ENCODE measurements around the gene SLC8A1. TPM values are rescaled to one million over a fixed set of nuclear protein-coding genes. Genes with fewer than 3 reads are reported as not detected.

The SLC8A1 gene
- total RNA-seq, 1 donor from 2014 or later: 9.6 TPM

DNA sequence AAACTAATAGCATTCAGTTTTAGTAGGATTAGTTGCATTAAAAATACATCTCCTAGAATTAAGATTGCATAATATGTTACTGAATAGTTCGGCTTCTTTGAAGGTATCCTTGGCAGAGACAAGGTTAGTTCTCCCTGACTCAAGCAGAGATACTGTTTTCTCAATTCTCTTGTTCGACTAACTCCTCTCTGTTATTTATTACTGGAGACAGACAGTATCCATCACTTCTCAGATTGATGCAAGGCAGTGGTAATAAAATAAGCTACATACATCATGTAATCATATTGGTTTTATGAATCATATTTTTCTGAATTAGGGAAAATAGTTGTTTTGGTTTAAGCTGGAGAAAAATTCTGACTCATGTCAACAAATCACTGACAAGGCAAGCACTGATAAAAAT, 134.8 kb downstream of the SLC8A1 start:
- Histone ChIP-seq H3K4me1 (peaks cover 19% of the 10 kb centered on the region), H3K79me2 (ENCODE audit: low read depth) (no peaks in the 10 kb centered on the region), H2AFZ (replicated peaks) (no peak overlapping the region), H3K9me3 (ENCODE audit: low read depth) (peaks cover 15% of the 10 kb centered on the region), H3K9ac (no peak overlapping the region), H3F3A (ENCODE audit: low read depth) (no peaks in the 10 kb centered on the region), H3K27ac (no peak overlapping the region), H3K36me3 (peaks cover 6% of the 10 kb centered on the region), H3K4me3 (no peak overlapping the region), H3K27me3 (no peaks in the 10 kb centered on the region), H4K20me1 (ENCODE audit: low read depth) (no peaks in the 10 kb centered on the region), H3K4me2 (no peak overlapping the region)
- TF ChIP-seq EZH2phosphoT487 (IDR thresholded peaks at IDR 0.05): no peak
- H3K27me3 Mint-ChIP-seq (ENCODE audit: insufficient read depth, low read depth): no peaks in the 10 kb centered on the region
- DNase-seq (ENCODE audit: low spot score): no peak
- H3K9me3 Mint-ChIP-seq: peaks cover 13% of the 10 kb centered on the region
- H3K4me1 Mint-ChIP-seq: peaks cover 7% of the 10 kb centered on the region
- H3K36me3 Mint-ChIP-seq: no peaks in the 10 kb centered on the region
- no peak overlapping the region for H3K4me3 Mint-ChIP-seq
- H3K27ac Mint-ChIP-seq: no peak overlapping the region

DNA sequence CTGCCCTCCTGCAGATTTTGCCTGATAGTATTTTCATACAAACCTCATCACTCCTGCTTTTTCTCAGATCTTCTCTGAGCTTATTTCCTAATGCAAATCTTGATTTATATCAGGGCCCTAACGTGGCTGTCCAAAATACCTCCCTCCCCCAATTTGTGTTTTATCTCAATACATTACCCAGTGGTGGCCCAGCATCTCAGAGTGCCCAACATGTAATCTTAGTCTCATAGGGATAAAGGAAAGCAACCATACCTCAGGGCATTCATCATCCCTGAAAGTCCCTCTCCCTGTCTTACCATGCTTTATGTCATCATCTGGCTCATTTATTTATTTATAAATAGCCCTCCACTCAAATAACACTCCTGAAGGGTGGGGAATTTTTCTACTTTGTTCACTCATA, 135.3 kb downstream of the SLC8A1 start:
- H3K4me1 ChIP-seq: peaks cover 19% of the 10 kb centered on the region
- H4K20me1 ChIP-seq (ENCODE audit: low read depth): no peaks in the 10 kb centered on the region
- H3K36me3 Mint-ChIP-seq: no peaks in the 10 kb centered on the region
- peaks cover 7% of the 10 kb centered on the region for H3K4me1 Mint-ChIP-seq
- no peaks in the 10 kb centered on the region for H3K27me3 ChIP-seq
- H3K27ac ChIP-seq: no peak overlapping the region
- peaks cover 6% of the 10 kb centered on the region for H3K36me3 ChIP-seq
- TF ChIP-seq EZH2phosphoT487 (IDR thresholded peaks at IDR 0.05): no peak
- TF ChIP-seq EZH2 (IDR thresholded peaks at IDR 0.05): no peak
- TF ChIP-seq, protein P1, sequence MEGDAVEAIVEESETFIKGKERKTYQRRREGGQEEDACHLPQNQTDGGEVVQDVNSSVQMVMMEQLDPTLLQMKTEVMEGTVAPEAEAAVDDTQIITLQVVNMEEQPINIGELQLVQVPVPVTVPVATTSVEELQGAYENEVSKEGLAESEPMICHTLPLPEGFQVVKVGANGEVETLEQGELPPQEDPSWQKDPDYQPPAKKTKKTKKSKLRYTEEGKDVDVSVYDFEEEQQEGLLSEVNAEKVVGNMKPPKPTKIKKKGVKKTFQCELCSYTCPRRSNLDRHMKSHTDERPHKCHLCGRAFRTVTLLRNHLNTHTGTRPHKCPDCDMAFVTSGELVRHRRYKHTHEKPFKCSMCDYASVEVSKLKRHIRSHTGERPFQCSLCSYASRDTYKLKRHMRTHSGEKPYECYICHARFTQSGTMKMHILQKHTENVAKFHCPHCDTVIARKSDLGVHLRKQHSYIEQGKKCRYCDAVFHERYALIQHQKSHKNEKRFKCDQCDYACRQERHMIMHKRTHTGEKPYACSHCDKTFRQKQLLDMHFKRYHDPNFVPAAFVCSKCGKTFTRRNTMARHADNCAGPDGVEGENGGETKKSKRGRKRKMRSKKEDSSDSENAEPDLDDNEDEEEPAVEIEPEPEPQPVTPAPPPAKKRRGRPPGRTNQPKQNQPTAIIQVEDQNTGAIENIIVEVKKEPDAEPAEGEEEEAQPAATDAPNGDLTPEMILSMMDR (IDR thresholded peaks at IDR 0.05): no peak
- no peak for DNase-seq (ENCODE audit: low spot score)
- H3K27ac Mint-ChIP-seq: no peak overlapping the region
- no peak overlapping the region for H3K4me3 Mint-ChIP-seq
- no peak overlapping the region for H2AFZ ChIP-seq (replicated peaks)
- H3K9ac ChIP-seq: no peak overlapping the region
- H3K27me3 Mint-ChIP-seq (ENCODE audit: insufficient read depth, low read depth): no peaks in the 10 kb centered on the region
- no peak overlapping the region for H3K4me3 ChIP-seq
- H3K9me3 ChIP-seq (ENCODE audit: low read depth): peaks cover 15% of the 10 kb centered on the region
- H3F3A ChIP-seq (ENCODE audit: low read depth): no peaks in the 10 kb centered on the region
- H3K79me2 ChIP-seq (ENCODE audit: low read depth): no peaks in the 10 kb centered on the region
- H3K9me3 Mint-ChIP-seq: peaks cover 13% of the 10 kb centered on the region
- no peak overlapping the region for H3K4me2 ChIP-seq

DNA sequence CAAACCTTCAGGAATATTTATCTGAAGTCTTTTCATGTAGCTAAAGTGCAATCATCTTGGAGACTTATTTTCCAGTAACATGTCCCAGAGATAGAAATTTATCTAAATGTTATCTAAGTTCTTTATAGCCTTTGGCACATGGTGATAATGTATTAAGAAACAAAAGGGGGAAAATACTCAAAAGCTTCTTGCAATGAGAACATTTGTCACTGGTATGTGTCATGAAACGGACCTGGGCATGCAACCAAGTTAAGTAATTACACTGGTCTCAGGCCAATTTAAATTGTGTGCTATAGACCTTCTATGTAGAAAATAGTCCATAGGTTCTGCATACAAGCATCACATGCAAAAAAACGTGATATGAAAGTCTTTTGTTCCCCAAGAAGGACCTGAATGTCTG, 136.2 kb downstream of the SLC8A1 start:
- Histone ChIP-seq H3K27ac (no peak overlapping the region), H3K36me3 (peaks cover 6% of the 10 kb centered on the region), H3K27me3 (no peaks in the 10 kb centered on the region), H3K9ac (no peak overlapping the region), H3K9me3 (ENCODE audit: low read depth) (peaks cover 15% of the 10 kb centered on the region), H3K4me2 (no peak overlapping the region), H2AFZ (replicated peaks) (no peak overlapping the region), H3K4me1 (peaks cover 12% of the 10 kb centered on the region), H3F3A (ENCODE audit: low read depth) (no peaks in the 10 kb centered on the region), H4K20me1 (ENCODE audit: low read depth) (no peaks in the 10 kb centered on the region), H3K4me3 (no peak overlapping the region), H3K79me2 (ENCODE audit: low read depth) (no peaks in the 10 kb centered on the region)
- Mint-ChIP-seq H3K27ac (no peak overlapping the region), H3K36me3 (no peaks in the 10 kb centered on the region), H3K4me3 (no peak overlapping the region), H3K9me3 (peaks cover 13% of the 10 kb centered on the region), H3K4me1 (peaks cover 7% of the 10 kb centered on the region), H3K27me3 (ENCODE audit: insufficient read depth, low read depth) (no peaks in the 10 kb centered on the region)
- TF ChIP-seq, protein P1 (IDR thresholded peaks at IDR 0.05): no peak
- TF ChIP-seq EZH2phosphoT487 (IDR thresholded peaks at IDR 0.05): no peak
- no peak for DNase-seq (ENCODE audit: low spot score)

DNA sequence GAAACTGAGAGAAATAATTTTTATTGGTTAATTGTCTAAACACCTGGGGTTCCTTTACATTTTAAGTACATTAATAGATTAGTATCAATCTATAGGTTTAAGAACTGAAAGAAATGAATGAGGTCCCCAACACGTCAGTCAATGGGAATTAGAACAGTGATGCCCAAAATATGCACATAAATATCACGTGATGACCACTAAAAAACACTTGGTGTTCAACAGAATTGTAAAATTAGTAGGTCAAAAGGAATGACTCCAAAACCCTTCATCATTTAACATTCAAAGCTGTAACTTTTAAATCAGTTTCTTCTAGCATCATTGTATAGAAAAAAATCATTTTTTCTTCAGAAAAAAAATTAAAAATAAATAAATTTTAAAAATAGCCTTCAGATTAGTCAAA, 140.9 kb downstream of the SLC8A1 start:
- Histone ChIP-seq H2AFZ (replicated peaks) (no peak overlapping the region), H3K36me3 (peaks cover 6% of the 10 kb centered on the region), H3K79me2 (ENCODE audit: low read depth) (no peaks in the 10 kb centered on the region), H3K27ac (no peak overlapping the region), H3K9me3 (ENCODE audit: low read depth) (peaks cover 15% of the 10 kb centered on the region), H3K27me3 (no peaks in the 10 kb centered on the region), H3K4me1 (no peaks in the 10 kb centered on the region), H4K20me1 (ENCODE audit: low read depth) (no peaks in the 10 kb centered on the region), H3F3A (ENCODE audit: low read depth) (no peaks in the 10 kb centered on the region), H3K4me3 (no peak overlapping the region), H3K4me2 (no peak overlapping the region), H3K9ac (no peak overlapping the region)
- H3K4me1 Mint-ChIP-seq: no peaks in the 10 kb centered on the region
- TF ChIP-seq, protein P1 (IDR thresholded peaks at IDR 0.05): no peak
- TF ChIP-seq EZH2 (IDR thresholded peaks at IDR 0.05) (no peak), EZH2phosphoT487 (IDR thresholded peaks at IDR 0.05) (no peak)
- no peaks in the 10 kb centered on the region for H3K36me3 Mint-ChIP-seq
- H3K27ac Mint-ChIP-seq: no peak overlapping the region
- DNase-seq (ENCODE audit: low spot score): no peak
- no peak overlapping the region for H3K4me3 Mint-ChIP-seq
- H3K27me3 Mint-ChIP-seq (ENCODE audit: insufficient read depth, low read depth): peaks cover 3% of the 10 kb centered on the region
- peaks cover 13% of the 10 kb centered on the region for H3K9me3 Mint-ChIP-seq

Data from neural progenitor cell (in vitro differentiated cells).